Measurements from ENCODE around the gene EFHC2. TPM values are rescaled to one million over a fixed set of nuclear protein-coding genes. Genes with fewer than 3 reads are reported as not detected.
A peak's percentile ranks its signal among the peaks of the same experiment; 100 is the strongest.
"Not testable (repeated sequence)": the region's sequence is repeated elsewhere in the genome, so short reads cannot be mapped to it uniquely, and the experiment has no call there.

Gene EFHC2
- total RNA-seq, 1 donor from 2014 or later = 2.0 TPM

DNA sequence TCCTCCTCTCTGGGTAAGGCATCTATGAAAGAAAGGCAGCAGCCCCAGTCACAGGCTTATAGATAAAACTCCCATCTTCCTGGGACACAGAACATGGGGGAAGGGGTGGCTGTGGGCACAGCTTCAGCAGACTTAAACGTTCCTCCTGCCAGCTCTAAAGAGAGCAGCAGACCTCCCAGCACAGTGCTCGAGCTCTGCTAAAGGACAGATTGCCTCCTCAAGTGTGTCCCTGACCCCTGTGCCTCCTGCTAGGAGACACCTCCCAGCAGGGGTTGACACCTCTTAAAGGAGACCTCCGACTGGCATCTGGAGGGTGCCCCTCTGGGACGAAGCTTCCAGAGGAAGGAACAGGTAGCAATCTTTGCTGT lies 89.9 kb downstream of the EFHC2 start:
- Mint-ChIP-seq H3K4me3 (no peak overlapping the region), H3K27me3 (ENCODE audit: low read depth) (no peaks in the 10 kb centered on the region), H3K36me3 (peaks cover 1% of the 10 kb centered on the region), H3K9me3 (peaks cover 49% of the 10 kb centered on the region), H3K4me1 (peaks cover 2% of the 10 kb centered on the region), H3K27ac (no peak overlapping the region)
- TF ChIP-seq, protein P1, sequence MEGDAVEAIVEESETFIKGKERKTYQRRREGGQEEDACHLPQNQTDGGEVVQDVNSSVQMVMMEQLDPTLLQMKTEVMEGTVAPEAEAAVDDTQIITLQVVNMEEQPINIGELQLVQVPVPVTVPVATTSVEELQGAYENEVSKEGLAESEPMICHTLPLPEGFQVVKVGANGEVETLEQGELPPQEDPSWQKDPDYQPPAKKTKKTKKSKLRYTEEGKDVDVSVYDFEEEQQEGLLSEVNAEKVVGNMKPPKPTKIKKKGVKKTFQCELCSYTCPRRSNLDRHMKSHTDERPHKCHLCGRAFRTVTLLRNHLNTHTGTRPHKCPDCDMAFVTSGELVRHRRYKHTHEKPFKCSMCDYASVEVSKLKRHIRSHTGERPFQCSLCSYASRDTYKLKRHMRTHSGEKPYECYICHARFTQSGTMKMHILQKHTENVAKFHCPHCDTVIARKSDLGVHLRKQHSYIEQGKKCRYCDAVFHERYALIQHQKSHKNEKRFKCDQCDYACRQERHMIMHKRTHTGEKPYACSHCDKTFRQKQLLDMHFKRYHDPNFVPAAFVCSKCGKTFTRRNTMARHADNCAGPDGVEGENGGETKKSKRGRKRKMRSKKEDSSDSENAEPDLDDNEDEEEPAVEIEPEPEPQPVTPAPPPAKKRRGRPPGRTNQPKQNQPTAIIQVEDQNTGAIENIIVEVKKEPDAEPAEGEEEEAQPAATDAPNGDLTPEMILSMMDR (IDR thresholded peaks at IDR 0.05; ENCODE audit: unreplicated experiment) = no peak
- no peak for DNase-seq (ENCODE audit: low spot score in 2 of 2, unreplicated experiment in 2 of 2)

DNA sequence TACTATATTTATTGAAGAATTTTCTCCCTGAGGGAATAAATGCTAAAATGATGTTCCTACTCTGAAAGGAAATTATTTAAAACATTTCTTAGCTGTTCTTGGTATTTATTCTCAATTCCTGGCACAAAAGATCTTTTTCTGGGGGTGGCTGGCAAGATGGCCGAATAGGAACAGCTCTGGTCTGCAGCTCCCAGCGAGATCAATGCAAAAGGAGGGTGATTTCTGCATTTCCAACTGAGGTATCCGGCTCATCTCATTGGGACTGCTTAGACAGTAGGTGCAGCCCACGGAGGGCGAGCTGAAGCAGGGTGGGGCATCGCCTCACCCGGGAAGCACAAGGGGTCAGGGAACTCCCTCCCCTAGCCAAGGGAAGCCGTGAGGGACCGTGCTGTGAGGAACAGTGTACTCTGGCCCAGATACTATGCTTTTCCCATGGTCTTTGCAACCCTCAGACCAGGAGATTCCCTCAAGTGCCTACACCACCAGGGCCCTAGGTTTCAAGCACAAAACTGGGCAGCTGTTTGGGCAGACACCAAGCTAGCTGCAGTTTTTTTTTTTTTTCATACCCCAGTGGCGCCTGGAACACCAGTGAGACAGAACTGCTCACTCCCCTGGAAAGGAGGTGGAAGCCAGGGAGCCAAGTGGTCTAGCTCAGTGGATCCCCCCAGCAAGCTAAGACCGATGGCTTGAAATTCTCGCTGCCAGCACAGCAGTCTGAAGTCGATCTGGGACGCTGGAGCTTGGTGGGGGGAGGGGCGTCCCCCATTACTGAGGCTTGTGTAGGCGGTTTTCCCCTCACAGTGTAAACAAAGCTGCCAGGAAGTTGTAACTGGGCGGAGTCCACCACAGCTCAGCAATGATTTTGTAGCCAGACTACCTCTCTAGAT lies 90.5 kb downstream of the EFHC2 start:
- H3K27ac Mint-ChIP-seq; H3K36me3 Mint-ChIP-seq; H3K4me1 Mint-ChIP-seq; H3K27me3 Mint-ChIP-seq (ENCODE audit: low read depth): not testable (repeated sequence)
- peak in 1 of 2 experiments; percentile 39 for DNase-seq (ENCODE audit: low spot score in 2 of 2, unreplicated experiment in 2 of 2)
- Mint-ChIP-seq H3K4me3 (peak overlapping the region; percentile 20), H3K9me3 (peaks cover 45% of the 10 kb centered on the region)

DNA sequence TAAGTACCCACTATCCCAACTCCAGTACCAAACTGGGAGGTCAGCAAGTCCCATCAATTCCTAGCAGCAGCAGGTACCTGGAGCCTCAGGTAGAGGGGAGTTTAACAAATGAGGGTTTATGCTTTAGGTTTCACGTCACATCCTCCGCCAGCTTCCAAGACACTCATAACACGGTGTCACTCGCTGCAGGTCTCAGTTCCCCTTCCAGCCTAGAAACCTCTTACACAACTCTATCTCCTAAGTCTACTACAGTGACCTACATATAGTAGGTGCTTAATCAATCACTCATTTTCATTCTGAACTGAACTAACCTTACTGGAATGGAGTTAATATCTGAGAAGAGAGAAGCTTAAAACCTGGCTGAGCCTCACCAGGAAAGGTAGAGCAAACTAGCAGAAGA lies 96.0 kb downstream of the EFHC2 start:
- Mint-ChIP-seq H3K36me3 (no peaks in the 10 kb centered on the region), H3K27ac (no peak overlapping the region), H3K4me3 (no peak overlapping the region), H3K9me3 (peaks cover 9% of the 10 kb centered on the region), H3K4me1 (no peaks in the 10 kb centered on the region), H3K27me3 (ENCODE audit: low read depth) (no peaks in the 10 kb centered on the region)
- TF ChIP-seq, protein P1 (IDR thresholded peaks at IDR 0.05; ENCODE audit: unreplicated experiment) = no peak
- DNase-seq (ENCODE audit: low spot score in 2 of 2, unreplicated experiment in 2 of 2) = no peak

DNA sequence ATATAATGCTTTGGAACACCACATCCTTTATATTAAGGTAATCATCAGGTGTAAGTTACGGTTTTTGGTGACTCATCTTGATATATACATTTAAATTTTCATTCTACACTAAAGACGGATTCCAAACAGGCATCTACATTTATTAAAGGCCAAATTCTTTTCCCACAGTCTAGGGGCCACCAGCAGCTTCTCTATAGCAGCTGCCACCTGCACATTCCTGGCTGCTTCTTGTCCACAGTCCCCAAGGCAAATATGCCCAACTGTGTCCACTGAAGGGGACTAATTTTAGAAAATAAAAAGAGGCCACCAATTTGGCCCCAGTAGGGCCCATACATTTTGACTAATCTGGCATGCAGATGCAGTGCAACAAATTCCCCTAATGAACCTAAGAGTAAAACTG lies 96.6 kb downstream of the EFHC2 start:
- DNase-seq (ENCODE audit: low spot score in 2 of 2, unreplicated experiment in 2 of 2) = no peak
- peaks cover 12% of the 10 kb centered on the region for H3K9me3 Mint-ChIP-seq
- no peaks in the 10 kb centered on the region for H3K4me1 Mint-ChIP-seq
- no peaks in the 10 kb centered on the region for H3K36me3 Mint-ChIP-seq
- no peaks in the 10 kb centered on the region for H3K27me3 Mint-ChIP-seq (ENCODE audit: low read depth)
- no peak overlapping the region for H3K4me3 Mint-ChIP-seq
- TF ChIP-seq, protein P1 (IDR thresholded peaks at IDR 0.05; ENCODE audit: unreplicated experiment) = no peak
- H3K27ac Mint-ChIP-seq = no peak overlapping the region

DNA sequence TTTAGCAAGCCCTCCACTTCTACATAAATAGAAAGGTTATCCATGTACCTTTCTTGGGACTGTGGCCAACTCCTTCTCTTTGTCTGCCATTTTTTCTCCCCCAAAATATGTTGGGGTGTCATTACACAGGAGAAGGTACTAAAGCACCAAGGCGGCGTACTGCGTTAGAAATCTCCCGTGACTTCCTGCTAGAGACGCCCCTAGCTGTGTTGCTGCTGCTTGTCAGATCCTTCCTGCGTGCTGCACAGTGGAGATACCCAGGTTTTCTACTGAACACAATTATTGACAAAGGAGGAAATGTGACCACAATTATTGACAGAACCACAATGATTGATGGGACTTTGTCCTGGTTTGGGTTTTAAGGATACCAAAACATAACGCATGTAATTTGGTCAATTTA lies 97.7 kb downstream of the EFHC2 start:
- no peaks in the 10 kb centered on the region for H3K36me3 Mint-ChIP-seq
- no peaks in the 10 kb centered on the region for H3K4me1 Mint-ChIP-seq
- no peak for DNase-seq (ENCODE audit: low spot score in 2 of 2, unreplicated experiment in 2 of 2)
- H3K4me3 Mint-ChIP-seq = no peak overlapping the region
- TF ChIP-seq, protein P1 (IDR thresholded peaks at IDR 0.05; ENCODE audit: unreplicated experiment) = no peak
- peaks cover 15% of the 10 kb centered on the region for H3K9me3 Mint-ChIP-seq
- no peak overlapping the region for H3K27ac Mint-ChIP-seq
- no peaks in the 10 kb centered on the region for H3K27me3 Mint-ChIP-seq (ENCODE audit: low read depth)

DNA sequence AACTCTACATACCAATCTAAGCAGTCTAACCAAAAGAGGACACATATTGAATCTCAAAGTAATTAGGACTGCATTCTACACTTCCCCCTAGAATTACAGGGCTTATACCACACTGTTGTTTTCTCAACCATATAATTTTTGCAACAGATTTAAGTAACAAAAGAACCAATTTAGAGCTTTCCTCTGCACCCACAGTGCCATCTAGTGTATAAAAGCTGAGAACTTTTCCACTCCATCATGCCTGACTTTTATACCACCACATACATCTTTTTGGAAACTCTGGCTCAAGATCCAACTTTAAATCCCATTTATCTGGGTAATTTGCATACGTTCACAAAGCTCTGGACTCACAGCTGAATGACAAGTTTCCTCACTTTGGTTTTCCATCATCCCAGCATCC lies 99.5 kb downstream of the EFHC2 start:
- Mint-ChIP-seq H3K27me3 (ENCODE audit: low read depth) (no peaks in the 10 kb centered on the region), H3K36me3 (no peaks in the 10 kb centered on the region), H3K9me3 (peaks cover 9% of the 10 kb centered on the region), H3K4me1 (no peaks in the 10 kb centered on the region), H3K4me3 (no peak overlapping the region), H3K27ac (no peak overlapping the region)
- TF ChIP-seq, protein P1 (IDR thresholded peaks at IDR 0.05; ENCODE audit: unreplicated experiment) = no peak
- DNase-seq (ENCODE audit: low spot score in 2 of 2, unreplicated experiment in 2 of 2) = no peak

All from mesothelial cell of epicardium (in vitro differentiated cells).